H54 (cell line): ENCODE measurements around the gene DET1.
"Not testable (repeated sequence)": the region's sequence is repeated elsewhere in the genome, so short reads cannot be mapped to it uniquely, and the experiment has no call there.

Experiments
- DNase-seq: peaks from one replicate; pipeline ENCODE4 v3.0.0; 2011; ENCODE audit warnings: low spot score, mixed read lengths; ENCODE audit not compliant: insufficient read length
- FAIRE-seq: peaks from 3 replicates; lab custom pipeline; 2011; peaks lifted over from hg19 to GRCh38; lab: Jason Lieb, UNC
- POLR2A ChIP-seq: IDR thresholded peaks from 2 replicates; pipeline ENCODE4 v1.6.1; 2011; ENCODE audit warnings: low read depth, mild to moderate bottlenecking, low read length

DET1 gene

DNA sequence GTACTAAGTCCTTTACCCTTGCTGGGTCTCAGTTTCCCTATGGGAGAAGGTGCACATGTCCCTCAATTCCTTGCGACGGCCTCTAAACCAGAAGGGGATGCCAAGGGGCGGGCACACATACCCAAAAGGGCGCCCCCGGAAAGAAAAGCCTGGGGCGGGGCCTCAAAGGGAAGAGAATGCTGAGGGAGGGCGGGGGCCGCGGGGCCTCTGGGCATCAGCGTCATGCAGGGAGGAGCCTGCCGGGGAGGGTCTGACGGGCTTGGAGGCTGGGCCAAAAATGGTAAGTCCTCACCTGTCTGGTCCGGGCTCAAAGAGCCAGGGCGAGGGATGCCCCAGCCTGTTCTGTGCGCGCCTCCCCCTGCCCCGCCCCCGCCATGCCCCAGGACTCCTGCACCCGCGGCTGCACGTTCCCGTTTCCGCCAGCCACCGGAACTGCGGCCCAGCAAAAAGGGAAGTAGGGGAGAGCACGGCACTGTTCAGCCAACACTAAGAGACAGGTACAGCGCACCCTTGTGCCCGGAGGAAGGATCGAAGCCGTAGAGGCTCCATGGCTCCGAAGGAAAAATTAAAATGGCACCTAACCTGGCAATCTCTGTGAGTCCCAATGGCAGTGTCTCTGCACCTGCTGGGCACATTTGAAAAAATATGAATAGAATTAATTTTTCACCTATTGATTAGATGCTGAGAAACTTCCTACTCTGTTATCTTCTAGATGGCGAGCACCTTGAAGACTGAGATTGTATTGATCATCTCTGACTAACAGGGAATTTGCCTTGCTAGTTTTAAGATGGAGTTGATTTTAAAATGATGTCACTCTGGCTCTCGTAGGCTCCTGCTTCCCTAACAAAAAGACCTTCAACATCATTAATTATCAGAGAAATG lies at the start of gene DET1:
TSS of gene DET1 (minus strand) at position 434 of the 882 bp plus-strand sequence. CDS start 14,976 bp downstream, outside the sequence.
- DNase-seq (peak; percentile 91), FAIRE-seq (no peak)
- 0 out of 2 replicates have a peak, but pooled peaks have one; percentile 22 for TF ChIP-seq POLR2A

DNA sequence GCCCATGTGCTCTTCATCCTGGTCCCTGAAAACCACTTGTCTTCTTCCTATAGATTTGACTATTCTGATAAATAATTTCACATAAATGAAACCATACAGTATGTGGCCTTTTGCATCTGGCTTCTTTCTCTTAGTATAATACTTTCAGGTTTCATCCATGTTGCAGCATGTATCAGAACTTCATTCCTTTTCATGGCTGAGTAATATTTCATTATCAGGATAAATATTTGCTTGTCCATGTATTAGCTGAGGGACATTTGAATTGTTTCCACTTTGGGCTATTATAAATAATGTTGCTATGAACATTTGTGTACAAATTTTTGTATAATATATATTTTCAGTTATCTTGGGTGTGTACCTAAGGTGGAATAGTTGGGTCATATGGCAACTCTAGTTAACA lies 44.9 kb upstream of the DET1 start:
- no peak for DNase-seq
- no peak for TF ChIP-seq POLR2A
- FAIRE-seq: no peak

DNA sequence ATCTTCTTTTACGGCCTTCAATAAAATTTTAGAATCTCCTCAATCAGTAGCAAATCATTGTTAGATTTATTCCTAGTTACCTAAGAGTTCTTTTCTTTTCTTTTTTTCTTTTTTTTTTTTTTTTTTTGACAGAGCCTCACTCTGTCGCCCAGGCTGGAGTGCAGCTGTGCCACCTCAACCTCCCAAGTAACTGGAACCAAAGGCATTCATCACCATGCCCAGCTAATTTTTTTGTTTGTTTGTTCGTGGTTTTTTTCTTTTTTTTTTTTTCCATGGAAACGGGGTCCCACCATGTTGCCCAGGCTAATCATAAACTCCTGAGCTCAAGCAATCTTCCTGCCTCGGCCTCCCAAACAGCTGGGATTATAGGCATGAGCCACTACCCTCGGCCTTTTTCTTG lies 44.3 kb upstream of the DET1 start:
- no peak for DNase-seq
- no peak for TF ChIP-seq POLR2A
- FAIRE-seq: no peak

DNA sequence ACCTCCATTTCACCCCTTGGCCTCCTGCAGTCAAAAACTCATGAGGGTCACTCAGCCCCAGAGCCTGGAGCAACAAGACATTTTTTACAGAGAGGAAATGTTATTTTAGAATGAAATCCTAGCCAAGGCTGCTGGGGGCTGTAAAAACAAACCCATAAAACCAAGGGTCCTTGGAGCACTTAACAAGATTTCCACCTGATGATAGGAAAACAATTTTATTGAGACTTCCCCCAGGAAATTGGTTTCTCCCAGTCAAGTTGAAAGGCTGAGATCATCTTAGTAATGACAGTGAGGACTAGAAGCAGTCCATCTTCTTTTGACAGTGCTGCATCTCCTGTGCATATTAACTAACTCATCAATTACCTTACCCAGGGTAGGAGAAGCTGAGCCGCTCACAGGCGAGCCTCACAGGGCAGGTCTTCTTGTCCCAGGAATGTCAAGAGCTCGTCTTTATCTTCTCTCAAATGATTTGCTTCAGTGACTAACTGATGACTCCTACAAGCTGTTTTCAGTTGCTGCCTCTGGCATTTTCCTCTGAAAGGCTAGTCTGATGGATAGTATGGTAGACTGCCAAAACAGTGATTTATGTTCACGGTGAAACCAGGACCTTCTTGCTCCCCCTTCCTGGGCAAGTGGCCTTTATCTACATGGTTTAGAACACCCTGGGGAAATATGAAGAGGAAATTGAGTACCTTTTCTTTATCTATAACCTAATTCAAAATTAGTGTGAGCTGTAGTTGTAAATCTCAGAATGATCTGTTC lies 40.1 kb upstream of the DET1 start:
- FAIRE-seq: no peak
- DNase-seq: no peak
- TF ChIP-seq POLR2A: no peak

DNA sequence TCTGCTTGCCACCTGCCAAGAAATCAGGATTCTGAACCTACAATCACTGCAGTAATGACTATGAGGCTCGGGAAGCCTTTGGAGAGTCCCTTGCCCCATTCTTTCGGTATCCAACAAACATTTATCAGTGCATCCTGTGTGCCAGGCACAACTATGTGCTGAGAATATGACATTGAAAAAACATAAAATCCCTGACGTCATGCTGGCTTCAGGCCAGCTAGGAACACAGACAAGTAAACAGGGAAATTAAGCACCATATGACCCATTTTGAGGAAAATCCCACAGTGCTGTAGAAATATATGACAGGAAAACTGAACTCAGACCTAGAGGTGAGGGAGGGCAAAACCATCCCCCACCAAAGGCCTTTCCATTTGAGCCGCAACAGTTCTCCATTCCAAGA lies 34.1 kb upstream of the DET1 start:
- TF ChIP-seq POLR2A: no peak
- FAIRE-seq: no peak
- no peak for DNase-seq

DNA sequence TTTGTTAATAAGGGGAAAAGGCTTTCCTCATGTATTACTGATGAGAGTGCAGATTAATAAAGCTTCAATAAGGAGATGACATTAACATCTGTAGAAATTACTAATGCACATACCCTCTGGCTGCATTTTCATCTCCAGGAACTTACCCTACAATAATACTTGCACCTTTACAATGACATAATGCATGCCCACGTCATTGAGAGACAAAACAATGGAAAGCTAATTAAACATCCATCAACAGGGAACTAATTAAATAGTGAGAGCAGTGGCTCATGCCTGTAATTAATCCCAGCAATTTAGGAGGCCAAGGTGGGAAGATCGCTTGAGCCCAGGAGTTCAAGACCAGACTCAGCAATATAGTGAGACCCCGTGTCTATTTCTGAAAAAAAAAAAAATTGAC lies 32.8 kb upstream of the DET1 start:
- no peak for TF ChIP-seq POLR2A
- DNase-seq (no peak), FAIRE-seq (no peak)

DNA sequence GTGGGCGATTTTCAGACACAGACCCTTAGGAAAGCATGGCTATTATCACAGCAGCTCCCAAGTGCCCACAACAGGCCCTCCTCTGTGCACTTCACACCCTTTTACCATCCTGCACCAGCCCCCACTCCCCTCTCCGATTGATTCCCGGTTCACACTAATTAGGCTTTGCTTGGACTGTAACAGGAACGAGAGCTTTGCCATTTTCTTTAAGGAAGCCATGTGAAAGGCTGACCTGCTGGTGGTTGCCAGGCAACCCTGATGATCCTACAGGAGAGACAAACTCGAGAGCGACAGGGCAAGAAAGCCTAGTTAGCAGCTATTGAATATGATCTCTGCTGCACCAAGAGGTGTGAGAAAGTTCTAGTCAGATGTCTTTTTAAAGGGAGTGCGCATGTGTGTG lies 28.2 kb upstream of the DET1 start:
- DNase-seq (no peak), FAIRE-seq (no peak)
- TF ChIP-seq POLR2A: no peak

DNA sequence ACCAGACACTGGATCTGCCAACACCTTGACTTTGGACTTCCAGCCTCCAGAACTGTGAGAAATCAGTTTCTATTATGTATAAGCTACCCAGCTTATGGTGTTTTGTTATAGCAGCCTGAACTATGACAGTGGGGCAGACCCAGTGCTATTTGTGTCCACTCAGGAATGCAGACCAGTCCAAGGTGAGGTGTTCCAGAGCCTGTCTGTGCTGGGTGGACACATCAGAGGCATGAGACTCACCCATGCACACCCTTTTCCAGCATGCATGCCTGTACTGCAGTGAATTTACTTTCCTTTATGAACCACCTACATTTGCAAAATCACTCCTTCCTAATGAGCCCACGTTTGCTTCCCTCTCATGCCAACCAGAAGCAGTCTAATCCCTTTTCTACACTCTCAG lies 27.6 kb upstream of the DET1 start:
- FAIRE-seq (no peak), DNase-seq (no peak)
- TF ChIP-seq POLR2A: no peak

DNA sequence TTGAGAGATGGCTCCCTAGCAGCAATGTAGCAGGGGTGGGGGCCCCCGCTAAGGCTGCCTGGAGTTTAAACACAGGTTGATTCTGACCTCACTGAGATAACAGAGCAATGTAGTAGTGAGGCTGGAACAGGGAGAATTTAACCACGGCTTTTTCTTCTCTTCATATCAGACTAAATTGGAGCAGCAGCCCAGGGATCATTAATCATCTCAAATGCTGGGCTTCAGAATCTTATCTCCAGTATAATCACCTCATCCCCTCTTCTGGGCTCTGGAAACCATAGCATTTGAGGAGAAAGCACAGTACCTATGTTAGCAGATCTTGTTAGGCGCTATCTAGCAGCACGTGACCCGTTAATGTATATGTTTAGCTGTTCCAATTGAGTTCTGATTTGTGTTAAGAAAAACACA lies 25.4 kb upstream of the DET1 start:
- FAIRE-seq (no peak), DNase-seq (no peak)
- no peak for TF ChIP-seq POLR2A

DNA sequence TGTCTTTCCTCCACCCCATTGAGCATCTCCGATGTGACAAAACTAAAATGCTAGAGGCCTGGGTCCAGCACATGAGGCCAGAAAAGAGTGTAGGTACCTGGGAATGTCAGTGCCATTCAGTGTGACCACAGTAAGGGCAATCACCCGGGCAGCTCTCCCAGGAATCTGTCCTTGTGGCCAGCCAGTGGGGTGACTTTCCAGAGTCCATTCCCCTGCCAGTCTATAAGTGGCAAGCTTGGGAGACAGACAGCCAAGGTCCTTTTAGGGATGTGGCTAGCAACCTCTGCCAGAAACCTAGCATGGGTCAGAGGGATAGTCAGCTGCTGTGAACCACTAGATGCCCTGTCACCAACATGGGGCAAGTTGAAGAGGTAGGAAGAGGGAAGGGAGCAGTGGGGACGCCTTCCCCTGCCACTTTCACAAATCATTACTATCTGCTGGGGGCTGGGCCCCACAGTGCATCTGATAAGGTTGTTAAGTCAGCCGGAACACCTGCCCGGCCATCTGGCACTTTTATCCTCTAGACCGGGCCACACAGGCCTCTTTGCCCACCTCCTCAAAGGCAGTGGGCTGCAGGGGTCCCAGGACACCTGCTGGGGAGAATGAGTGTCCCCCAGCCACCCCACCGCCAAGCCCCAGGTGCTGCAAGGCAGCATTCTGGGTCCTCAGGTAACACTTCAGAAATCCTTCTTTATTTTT lies 24.8 kb upstream of the DET1 start:
- no peak for DNase-seq
- no peak for TF ChIP-seq POLR2A
- FAIRE-seq: no peak

DNA sequence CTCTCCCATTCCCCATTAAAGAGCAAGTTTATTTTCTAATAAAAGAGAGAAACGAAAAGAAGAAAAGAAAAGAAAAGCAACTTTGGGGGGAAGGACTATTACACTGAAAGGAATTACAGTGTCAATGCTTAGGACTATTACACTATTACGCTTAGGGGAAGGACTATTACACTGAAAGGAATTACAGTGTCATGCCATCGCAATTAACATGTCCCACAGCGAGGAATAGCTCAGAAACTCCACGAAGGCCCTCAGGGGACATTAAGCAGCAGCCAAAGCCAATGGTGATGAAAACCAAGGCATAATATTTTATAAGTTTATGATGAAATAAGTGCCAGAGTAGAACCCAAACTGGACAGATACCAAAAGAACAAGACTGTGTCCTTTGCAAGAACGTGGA lies 22.1 kb upstream of the DET1 start:
- DNase-seq (no peak), FAIRE-seq (no peak)
- TF ChIP-seq POLR2A: no peak

DNA sequence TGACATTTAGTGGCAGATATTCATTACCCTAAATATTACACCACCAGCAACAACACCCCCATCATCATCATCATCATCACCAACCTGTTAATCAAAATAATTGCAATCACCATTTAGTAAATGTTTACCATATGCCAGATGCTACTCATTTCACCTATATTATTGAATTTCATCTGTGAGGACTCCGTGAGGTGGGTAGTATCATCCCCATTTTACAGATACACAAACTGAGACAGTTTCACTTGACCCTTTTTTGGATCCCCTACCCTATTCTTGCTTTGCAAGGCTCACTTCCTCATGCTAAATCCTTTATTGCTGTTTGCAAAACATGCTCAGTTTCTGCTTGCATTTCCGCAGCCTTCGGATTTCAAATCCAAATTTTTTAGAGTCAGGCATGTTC lies 18.3 kb upstream of the DET1 start:
- no peak for TF ChIP-seq POLR2A
- no peak for FAIRE-seq
- no peak for DNase-seq

DNA sequence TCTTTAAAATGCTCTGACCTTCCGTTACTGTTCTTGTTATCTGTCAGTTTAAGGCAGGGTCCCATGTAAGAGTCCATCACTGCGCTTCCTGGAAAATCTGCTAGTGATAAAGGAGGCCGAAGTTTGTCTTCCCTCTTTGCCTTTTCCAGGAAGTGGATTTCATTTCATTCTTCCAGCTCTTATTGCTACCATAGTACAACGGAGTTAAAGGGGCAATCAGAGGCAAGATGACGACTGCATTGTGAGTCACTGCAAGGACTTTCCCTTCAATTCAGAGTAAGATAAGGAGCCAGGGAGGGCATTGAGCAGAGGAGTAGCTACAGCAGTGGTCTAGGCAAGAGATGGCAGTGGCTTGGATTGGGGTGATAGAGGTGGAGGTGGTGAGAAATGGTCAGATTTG lies 17.2 kb upstream of the DET1 start:
- no peak for FAIRE-seq
- TF ChIP-seq POLR2A: no peak
- no peak for DNase-seq

DNA sequence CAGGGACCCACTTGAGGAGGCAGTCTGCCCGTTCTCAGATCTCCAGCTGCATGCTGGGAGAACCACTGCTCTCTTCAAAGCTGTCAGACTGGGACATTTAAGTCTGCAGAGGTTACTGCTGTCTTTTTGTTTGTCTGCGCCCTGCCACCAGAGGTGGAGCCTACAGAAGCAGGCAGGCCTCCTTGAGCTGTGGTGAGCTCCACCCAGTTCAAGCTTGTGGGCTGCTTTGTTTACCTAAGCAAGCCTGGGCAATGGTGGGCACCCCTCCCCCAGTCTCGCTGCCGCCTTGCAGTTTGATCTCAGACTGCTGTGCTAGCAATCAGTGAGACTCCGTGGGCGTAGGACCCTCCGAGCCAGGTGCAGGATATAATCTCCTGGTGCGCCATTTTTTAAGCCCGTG lies 13.1 kb upstream of the DET1 start:
- FAIRE-seq, DNase-seq: not testable (repeated sequence)

DNA sequence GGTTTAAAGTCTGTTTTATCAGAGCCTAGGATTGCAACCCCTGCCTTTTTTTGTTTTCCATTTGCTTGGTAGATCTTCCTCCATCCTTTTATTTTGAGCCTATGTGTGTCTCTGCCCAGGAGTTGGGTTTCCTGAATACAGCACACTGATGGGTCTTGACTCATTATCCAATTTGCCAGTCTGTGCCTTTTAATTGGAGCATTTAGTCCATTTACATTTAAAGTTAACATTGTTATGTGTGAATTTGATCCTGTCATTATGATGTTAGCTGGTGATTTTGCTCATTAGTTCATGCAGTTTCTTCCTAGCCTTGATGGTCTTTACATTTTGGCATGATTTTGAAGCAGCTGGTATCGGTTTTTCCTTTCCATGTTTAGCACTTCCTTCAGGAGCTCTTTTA lies 11.5 kb upstream of the DET1 start:
- not testable (repeated sequence) for FAIRE-seq, DNase-seq

DNA sequence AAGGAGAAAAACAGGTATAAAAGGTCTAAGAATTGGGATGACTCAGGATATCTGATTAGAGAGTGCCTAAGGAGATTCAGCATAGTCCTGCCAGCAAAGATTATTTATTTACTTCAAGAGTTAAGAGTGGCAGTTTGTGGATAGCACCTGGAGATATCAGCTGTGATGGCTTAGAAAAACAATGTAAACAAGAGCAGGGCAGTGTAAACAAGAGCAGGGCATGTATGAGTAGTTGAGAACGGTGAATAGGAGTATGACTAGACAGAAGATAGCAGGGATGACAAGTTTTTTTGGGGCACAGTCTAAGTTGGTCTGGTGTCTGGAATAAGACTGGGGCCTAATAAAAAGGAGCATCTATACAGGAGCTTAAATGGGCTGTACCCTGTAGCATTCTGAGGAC lies 1.5 kb upstream of the DET1 start:
- FAIRE-seq, DNase-seq: not testable (repeated sequence)

DNA sequence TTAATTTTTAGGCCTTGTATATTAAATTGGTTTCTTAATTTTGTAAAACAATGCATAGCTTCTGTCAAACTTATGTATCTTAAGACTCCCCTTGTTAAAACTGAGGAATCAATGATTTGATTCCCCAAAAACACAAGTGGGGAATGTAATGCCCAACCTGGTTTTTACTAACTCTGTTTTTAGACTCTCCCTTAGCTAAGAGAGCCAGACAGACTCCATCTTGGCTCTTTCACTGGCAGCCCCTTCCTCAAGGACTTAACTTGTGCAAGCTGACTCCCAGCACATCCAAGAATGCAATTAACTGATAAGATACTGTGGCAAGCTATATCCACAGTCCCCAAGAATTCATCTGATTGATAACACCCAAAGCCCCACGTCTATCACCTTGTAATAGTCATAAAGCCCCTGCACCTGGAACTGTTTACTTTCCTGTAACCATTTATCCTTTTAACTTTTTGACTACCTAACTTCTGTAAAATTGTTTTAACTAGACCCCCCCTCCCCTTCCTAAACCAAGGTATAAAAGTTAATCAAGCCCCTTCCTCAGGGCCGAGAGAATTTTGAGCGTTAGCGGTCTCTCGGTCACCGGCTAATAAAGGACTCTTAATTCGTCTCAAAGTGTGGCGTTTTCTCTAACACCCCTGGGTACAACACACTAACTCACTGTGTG lies 768 bp downstream of the DET1 start:
- DNase-seq, FAIRE-seq: not testable (repeated sequence)
